GM21423 (cell line): ENCODE results near the gene ZNF175.
"Not testable (repeated sequence)": the region's sequence is repeated elsewhere in the genome, so short reads cannot be mapped to it uniquely, and the experiment has no call there.

ENCODE experiments used
- ATAC-seq: cut with Tn5 transposase; IDR thresholded peaks from one replicate; pipeline ENCODE4 v1.9.1; 2021; ENCODE audit warnings: mild to moderate bottlenecking, moderate library complexity; ENCODE audit not compliant: unreplicated experiment

The ZNF175 gene

DNA sequence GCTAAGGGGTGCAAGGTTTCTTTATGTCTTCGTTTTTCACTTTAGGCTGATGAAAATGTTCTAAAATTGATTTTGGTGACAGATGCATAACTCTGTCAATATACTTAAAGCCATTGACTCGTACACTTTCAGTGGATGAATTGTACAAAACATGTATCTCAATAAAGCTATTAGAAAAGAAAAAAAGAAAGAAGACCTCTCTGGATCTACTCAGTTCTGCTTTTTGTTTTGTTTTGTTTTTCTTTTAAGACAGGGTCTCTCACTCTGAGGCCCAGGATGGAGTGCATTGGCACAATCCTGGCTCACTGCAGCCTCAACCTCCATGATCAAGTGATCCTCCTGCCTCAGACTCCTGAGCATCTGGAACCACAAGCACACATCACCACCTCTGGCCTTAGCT is 55.6 kb downstream of the ZNF175 start:
- no peak for ATAC-seq

DNA sequence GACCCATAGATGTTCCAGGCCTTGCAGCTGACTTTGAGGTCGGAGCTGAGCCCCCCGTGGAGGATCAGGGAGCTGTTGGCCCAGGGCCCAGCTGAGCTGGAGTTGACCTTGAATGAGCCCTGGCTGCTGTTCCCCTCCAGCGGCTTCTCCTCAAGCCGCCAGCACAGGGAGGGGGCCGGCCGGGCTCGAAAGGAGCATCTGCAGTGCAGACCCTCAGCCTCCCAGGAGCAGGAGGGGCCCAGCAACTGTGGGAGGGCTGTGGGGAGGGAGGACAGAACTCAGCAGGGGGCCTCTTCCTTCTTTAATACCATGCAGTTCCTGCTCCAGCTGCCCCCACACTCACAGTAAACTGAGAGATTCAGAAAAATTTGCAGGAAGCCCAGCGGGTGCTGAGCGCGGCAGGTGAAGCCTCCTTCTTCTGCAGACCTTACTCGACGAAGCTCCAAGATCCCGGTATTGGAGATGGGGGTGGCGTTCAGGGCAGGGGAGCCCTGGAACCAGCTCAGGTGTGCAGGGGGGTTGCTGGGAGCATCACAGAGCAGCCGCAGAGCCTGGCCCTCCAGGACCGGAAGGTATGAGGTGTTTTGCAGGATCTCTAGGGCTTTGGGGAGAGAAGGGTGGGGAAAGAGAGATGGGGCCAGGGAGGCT is 56.5 kb downstream of the ZNF175 start:
- ATAC-seq = no peak

DNA sequence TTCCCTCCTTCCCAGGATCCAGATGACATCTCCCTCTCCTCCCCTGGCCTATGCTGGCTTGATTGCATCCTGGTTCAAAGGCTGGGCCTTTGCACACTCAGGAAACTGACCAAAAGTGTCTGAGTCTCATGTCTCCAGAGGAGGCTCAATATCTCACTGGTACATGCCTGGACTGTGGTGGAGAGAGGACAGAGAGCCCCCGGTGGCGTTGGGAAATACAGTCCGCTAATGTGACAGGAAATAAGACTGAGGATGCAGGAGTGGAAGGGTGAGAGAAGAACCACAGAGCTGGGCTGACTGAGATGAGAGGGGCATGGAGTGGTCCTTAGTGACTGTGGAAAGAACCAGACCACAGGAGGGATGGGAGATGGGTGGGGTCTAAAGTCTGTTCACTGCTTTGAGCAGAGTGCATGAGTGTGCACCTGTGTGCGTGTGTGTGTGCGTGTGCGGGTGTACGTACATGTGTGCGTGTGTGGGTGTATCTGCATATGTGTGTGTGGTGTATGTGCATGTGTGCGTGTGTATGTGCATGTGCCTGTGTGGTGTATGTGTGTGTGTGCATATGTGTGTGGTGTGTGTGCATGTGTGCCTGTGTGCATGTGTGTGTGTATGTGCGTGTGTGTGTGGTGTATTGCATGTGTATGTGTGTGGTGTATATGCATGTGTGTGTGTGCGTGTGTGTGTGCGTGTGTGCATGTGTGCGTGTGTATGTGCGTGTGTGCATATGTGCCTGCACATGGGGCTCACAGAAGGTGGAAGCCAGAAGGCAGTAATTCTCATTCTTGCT is 57.3 kb downstream of the ZNF175 start:
- no peak for ATAC-seq

DNA sequence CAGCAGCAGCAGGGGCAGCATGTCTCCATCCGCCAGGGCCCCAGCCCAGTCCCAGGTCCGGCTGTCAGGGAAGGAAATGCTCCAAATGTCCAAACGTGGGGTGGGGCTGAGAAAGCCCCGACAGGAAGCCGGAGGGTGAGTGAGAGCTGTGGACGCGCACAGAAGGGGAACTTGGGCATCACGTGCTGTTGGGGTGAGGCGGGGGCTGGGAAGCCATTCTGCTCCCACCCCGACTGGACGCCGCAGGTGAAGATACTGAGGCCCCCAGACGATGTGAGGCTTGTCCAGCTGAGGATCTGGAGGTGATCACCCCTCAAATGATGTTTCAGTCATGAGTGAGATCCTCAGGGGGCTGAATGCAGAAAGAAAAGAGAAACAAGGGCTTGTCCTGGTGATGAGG is 59.2 kb downstream of the ZNF175 start, which contains the start of gene SIGLEC5:
Gene SIGLEC5 (minus strand): TSS at position 87 of the 400 bp plus-strand sequence. CDS start 66 bp downstream, at position 21.
- ATAC-seq = not testable (repeated sequence)

DNA sequence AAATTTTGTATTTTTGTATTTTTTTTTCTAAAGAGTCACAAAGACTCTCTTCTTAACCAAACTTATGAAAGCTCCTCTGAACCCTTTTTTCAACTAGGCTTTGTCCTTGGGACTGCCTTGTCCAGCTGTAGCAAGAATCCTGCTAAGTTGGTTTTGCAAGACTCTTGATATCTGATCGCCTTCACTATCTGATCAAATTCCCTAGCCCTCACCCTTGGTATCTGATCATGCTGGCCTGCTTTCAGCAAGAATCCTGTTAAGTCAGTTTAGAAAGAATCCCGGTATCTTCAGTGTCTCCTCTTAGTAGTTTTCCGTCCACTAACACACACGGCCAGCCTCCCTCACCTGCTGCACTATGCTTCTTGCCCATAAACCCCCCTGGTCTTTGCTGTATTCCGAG is 61.0 kb downstream of the ZNF175 start:
- no peak for ATAC-seq

DNA sequence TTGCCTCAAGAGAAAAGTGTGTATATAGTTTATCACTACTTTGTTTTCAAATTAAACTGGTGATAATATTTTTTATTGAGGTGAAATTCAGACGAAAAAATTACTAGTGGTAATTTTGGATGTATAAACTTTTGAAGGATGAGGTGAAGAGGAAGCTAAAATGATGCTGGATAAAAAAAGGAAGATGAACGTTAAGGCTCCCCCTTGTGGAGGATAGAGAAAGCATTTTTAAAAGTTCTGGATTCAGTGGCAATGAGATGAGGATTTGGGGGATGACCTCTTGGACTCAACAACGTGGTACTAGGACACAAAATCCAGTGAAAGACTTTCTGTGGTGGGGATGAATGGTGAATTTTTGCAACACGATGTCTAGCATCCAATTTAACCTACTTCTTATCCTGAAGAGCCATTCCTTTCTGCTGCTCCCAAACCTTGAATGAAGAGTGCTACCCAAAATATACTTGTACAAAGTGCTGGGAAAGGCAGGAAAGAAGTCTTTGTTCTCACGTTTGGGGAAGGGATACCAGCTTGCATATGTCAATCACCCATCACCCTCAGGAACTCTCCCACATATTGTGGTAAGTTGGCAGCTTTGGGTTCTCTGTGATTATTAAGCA is 66.4 kb downstream of the ZNF175 start:
- no peak for ATAC-seq

DNA sequence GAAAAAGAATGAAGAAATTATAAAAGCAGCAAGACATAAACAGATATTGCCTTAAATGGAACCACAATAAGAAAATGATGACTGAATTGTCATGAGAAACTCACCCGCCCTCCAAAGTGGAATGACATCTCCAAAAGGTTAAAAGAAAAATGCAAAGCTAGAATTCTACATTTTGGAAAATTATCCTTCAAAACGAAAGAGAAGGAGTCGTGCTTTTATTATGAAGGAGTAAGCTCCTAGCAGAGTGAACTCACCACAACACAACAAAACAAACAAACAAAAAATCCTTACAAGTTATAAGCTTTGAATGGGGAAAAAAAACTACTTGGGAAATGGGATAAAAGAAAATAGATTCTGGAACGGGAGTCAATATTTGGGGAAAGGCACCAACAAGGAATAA is 68.8 kb downstream of the ZNF175 start:
- ATAC-seq = no peak

DNA sequence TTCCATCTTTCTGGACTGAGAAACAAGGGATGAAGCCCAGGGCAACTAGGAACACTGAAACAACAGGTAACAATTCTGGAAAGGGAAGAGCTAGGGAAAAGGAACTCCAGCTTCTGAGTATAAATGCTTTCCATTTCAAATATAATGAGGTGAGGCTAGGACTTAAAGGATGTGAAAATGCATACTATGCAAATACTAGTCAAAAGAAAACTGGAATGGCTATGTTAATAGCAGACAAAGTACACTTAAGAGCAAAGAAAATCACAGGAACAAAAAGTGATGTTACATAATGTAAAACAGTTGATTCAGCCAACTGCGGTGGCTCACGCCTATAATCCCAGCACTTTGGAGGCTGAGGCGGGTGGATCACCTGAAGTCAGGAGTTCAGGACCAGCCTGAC is 69.3 kb downstream of the ZNF175 start:
- no peak for ATAC-seq

DNA sequence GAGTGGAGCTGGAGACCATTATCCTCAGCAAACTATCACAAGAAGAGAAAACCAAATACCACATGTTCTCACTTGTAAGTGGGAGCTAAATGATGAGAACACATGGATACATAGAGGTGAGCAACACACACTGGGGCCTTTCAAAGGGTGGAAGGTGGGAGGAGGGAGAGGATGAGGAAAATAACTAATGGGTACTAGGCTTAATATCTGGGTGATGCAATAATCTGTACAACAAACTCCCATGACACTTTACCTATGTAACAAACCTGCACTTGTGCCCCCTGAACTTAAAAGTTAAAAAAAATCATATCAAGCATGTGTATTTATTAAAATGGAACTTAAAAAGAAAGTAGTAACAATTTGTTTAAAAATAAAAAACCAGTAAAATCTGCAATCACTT is 70.6 kb downstream of the ZNF175 start:
- ATAC-seq = no peak
